ENCODE measurements around the gene TEPSIN. TPM values are rescaled to one million over a fixed set of nuclear protein-coding genes. Genes with fewer than 3 reads are reported as not detected.

Gene TEPSIN
- total and polyA plus RNA-seq, 4 donors, result 20.7 to 48.7 (median 31.1) TPM

GRCh38 chr17:81235822-81236740, 2.8 kb downstream of the TEPSIN start:
- Histone ChIP-seq H3K4me1 (ENCODE audit: control insufficient read depth in 5 of 5, insufficient read depth in 5 of 5, low read length in 5 of 5) (peaks cover 0 to 19% (median 9%) of the 10 kb centered on the region in 5 donors), H3K9me3 (ENCODE audit: control insufficient read depth in 4 of 4, insufficient read depth in 3 of 4, low read length in 3 of 4) (no peaks in the 10 kb centered on the region), H3K27me3 (ENCODE audit: control insufficient read depth in 3 of 3, insufficient read depth in 3 of 3, low read length in 2 of 3) (no peaks in the 10 kb centered on the region), H3K4me3 (no peak overlapping the region), H3K27ac (ENCODE audit: low read depth in 1 of 2, low read length in 1 of 2) (no peak overlapping the region), H3K36me3 (ENCODE audit: control insufficient read depth in 4 of 4, insufficient read depth in 4 of 4, low read length in 4 of 4) (peaks cover 0 to 44% (median 4%) of the 10 kb centered on the region in 4 donors), H3K9ac (ENCODE audit: insufficient read depth in 1 of 2, low read length in 2 of 2) (no peak overlapping the region)
- no peak for ATAC-seq (ENCODE audit: insufficient read depth, low FRiP score)
- no peak for TF ChIP-seq CTCF (IDR thresholded peaks at IDR 0.05; ENCODE audit: control extremely low read depth, extremely low read depth)
- WGBS, 2 donors, result 92 to 94% methylated on average over 32 of the region's 32 CpGs
- DNase-seq, result no peak

DNA sequence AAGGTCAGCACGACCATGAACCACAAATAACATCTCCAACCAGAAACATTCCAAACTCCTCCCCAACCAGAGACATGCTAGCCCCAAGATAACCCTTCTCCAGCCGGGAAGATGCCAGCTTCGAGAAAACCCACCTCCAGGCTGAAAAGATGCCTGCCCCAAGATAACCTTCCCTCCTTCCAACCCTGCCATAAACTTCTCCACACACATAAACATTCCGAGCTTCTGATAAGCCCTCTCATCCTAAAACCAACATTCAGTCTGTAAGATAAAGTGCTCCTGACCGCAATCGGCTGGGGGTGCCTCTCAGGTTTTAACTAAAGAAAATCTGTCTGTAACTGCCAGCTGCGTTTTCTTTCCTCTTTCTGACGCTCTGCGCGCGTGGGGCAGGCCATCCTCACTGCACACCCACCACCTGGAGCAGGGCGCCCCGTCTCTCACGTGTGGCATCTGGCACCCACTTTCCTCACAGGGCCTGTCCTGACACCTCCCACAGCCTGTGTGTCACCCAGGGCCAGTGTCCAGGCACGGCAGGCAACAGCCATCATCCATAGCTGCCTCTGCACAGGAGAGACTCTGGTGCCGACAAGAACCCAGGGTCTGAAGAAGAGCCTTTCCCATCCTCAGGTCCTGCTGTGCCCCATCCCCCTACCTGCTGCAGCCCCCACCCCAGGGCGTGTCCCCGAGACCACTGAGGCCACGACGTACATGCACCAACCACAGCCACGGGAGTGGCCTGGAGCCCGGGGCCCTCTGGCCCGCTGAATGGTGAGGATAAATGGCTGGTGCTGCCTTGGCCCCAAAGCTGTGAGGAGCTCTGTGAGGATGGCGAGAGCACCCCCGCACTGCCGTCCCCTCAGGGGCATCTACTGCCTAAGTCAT, 3.7 kb downstream of the TEPSIN start:
- DNase-seq (no peak), ATAC-seq (ENCODE audit: insufficient read depth, low FRiP score) (no peak)
- Histone ChIP-seq H3K36me3 (ENCODE audit: control insufficient read depth in 4 of 4, insufficient read depth in 4 of 4, low read length in 4 of 4) (peaks cover 0 to 52% (median 9%) of the 10 kb centered on the region in 4 donors), H3K4me3 (no peak overlapping the region), H3K9ac (ENCODE audit: insufficient read depth in 1 of 2, low read length in 2 of 2) (no peak overlapping the region), H3K9me3 (ENCODE audit: control insufficient read depth in 4 of 4, insufficient read depth in 3 of 4, low read length in 3 of 4) (no peaks in the 10 kb centered on the region), H3K27me3 (ENCODE audit: control insufficient read depth in 3 of 3, insufficient read depth in 3 of 3, low read length in 2 of 3) (no peaks in the 10 kb centered on the region), H3K4me1 (ENCODE audit: control insufficient read depth in 5 of 5, insufficient read depth in 5 of 5, low read length in 5 of 5) (peaks cover 0 to 18% (median 9%) of the 10 kb centered on the region in 5 donors), H3K27ac (ENCODE audit: low read depth in 1 of 2, low read length in 1 of 2) (no peak overlapping the region)
- TF ChIP-seq CTCF (IDR thresholded peaks at IDR 0.05; ENCODE audit: control extremely low read depth, extremely low read depth), result no peak
- WGBS, 2 donors, result 92 to 93% methylated on average over 26 of the region's 26 CpGs

GRCh38 chr17:81234506-81234855, 4.4 kb downstream of the TEPSIN start:
- Histone ChIP-seq H3K9me3 (ENCODE audit: control insufficient read depth in 4 of 4, insufficient read depth in 3 of 4, low read length in 3 of 4) (no peaks in the 10 kb centered on the region), H3K27me3 (ENCODE audit: control insufficient read depth in 3 of 3, insufficient read depth in 3 of 3, low read length in 2 of 3) (no peaks in the 10 kb centered on the region), H3K27ac (ENCODE audit: low read depth in 1 of 2, low read length in 1 of 2) (no peak overlapping the region), H3K4me1 (ENCODE audit: control insufficient read depth in 5 of 5, insufficient read depth in 5 of 5, low read length in 5 of 5) (peaks cover 0 to 13% (median 9%) of the 10 kb centered on the region in 5 donors), H3K9ac (ENCODE audit: insufficient read depth in 1 of 2, low read length in 2 of 2) (no peak overlapping the region), H3K4me3 (no peak overlapping the region), H3K36me3 (ENCODE audit: control insufficient read depth in 4 of 4, insufficient read depth in 4 of 4, low read length in 4 of 4) (peaks cover 2 to 58% (median 11%) of the 10 kb centered on the region in 4 donors)
- no peak for DNase-seq
- WGBS, 2 donors, result 89 to 90% methylated on average over 13 of the region's 13 CpGs
- TF ChIP-seq CTCF (IDR thresholded peaks at IDR 0.05; ENCODE audit: control extremely low read depth, extremely low read depth), result no peak
- no peak for ATAC-seq (ENCODE audit: insufficient read depth, low FRiP score)
